CD4-positive, alpha-beta T cell treated with Interleukin-15 for 1 hour (primary cell): Measurements from ENCODE around the gene SETBP1.

Experiments
- DNase-seq: peaks from one replicate; pipeline ENCODE4 v3.0.0-alpha.2; 2020

The SETBP1 gene

DNA sequence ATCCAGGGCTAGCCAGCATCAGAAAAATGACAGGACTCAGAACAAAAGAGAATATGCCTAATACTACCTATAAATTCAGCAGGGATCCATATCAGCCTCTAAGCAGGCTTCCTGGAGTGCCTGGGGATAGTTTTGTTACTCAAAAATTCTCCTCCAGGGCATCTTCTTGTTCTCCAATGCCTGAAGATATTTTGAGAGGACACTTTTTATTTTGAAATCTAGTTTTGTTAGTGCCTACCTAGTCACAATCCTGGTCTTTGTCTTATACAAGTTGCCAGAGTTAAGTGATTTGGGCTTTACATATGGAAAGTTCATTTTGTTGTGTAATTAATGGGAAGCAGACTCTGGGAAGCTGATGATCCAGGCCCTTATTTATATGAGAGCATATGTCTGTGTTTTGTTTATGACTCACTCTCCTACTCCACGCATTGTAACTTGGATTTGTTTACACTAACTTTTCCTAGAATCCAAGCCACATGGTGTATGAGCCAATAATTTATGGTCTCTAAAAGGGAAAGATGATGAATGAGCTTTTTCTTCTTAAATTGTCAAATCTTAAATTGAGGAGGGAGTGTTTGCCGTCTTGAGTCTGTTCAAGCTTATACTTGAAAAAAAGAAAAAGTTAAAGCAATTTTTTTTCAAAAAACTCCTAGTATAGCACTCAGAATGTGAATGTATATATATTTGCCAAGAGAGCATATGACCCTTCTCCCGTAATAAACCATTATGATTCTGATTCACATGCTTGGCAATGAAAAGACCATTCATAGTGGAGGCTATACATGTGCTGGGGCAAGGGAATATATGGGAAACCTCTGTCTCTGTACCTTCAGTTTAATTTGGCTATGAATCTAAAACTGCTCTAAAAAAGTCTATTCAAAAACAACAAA is 370.3 kb downstream of the SETBP1 start:
- DNase-seq, result no peak

DNA sequence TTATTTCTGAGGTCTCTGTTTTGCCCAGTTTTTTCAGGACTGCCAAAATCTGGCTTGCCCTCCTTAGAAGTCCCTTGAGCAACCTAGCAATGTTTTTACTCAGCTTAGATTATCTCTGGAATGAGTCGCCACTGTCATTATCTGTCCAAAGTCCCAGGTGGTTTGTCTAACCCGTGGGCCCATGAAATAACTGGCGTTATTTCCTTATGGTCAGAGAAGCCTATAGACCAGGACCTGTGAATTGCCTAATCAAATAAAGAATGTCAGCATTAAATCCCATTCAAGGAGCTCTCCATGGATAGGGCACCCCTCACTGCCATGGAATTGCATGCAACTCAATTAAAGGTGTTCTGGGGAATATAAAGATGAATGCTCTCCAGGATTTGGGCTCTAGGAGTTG is 373.9 kb downstream of the SETBP1 start:
- no peak for DNase-seq

DNA sequence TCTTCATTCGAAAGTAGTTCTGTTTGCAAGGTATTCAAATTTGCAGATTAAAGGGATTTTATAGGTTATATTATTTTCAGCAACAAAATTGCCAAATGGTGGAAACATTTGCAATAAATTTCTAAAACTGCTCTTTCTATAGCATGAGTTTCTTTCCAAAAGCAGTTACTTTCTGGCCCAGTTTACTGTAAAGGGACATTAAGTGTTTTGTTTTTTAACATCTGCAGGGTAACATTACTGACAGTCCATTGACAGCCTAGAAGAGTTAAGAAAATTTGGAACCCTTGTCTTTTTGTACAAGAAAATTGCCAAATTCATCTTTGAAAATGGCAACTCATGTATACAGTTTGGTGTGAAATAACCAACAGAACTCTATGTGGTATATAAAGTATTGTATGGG is 375.1 kb downstream of the SETBP1 start:
- DNase-seq, result no peak

DNA sequence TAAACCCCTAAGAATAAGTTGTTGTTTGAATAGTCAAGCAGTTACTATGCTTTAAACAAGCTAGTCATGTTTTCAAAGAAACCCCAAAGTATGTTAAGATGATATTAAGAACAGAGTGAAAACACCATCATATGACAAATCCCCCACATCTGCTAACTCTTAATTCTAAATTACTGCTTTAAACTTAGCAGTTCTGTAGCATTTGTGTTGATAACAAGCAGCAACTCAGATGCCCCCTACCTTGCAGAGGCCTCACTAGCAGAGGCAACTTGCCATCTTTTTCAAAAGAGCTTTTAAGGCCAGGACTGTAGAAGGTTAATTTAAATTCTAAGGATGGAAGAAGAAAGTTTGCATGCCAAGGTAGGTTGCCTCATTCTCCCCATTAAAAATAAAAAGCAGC is 376.2 kb downstream of the SETBP1 start:
- DNase-seq, result no peak

DNA sequence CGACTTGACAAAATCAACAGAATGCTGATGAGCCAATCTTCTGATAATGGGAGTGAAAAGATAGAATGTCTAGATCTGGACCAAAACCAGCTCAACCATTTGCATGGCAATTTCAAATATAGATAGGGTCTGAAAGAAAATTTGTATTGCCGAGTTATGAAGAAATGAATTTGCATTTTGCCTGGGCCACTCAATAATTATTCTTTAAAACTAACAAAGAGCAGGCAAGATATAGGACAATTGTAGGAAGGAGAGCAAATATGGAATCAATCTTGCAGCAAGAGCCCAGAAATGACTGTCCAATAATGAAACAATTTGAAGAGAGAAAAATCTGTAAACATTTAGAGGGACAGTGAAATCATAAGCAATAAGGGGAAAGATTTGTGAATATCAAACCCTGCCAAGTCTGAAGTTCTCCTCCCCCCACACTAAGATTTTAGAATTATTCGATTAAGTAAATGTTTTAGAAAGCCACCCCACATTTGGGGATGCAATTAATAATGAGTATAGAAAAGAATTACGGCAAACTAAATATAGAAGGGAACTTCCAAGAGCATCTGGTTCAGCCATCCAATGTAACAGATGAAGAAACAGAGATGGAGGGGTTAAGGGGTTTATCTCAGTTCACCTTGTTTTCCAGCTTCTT is 377.4 kb downstream of the SETBP1 start:
- no peak for DNase-seq

DNA sequence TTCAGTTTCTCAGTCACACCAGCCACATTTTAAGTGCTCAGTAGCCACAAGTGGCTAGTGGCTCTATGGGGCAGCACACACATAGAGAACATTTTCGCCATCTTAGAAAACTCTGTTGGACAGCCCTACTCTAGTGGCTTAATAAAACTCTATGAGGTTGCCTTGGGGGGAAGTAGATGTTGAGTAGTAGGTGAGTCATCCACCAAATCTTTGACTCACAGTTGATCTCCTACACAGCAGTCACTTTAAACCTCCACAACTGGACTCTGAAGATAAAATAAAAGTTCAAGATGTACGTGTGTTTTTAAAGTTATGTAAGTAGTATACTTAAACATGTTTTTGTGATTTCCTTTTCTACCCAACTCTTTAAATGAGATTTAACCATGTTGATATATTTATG is 379.0 kb downstream of the SETBP1 start:
- DNase-seq, result no peak

DNA sequence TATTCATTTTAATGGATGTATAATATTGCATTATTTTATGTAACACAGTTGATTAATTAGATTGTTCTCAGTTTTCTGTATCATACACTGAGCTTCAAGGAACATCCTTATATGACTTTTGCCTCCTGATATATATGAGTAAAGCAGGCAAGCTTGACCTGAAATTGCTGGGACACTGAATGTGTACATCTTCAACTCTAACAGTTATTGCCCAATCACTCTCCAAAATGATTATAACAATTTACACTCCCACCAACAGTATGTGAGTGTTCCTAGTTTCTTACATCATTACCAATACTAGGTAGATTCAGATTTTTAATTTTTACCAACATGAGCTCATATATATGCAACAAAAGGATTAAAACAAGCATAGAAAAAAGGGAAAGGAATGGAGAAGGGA is 379.4 kb downstream of the SETBP1 start:
- no peak for DNase-seq

DNA sequence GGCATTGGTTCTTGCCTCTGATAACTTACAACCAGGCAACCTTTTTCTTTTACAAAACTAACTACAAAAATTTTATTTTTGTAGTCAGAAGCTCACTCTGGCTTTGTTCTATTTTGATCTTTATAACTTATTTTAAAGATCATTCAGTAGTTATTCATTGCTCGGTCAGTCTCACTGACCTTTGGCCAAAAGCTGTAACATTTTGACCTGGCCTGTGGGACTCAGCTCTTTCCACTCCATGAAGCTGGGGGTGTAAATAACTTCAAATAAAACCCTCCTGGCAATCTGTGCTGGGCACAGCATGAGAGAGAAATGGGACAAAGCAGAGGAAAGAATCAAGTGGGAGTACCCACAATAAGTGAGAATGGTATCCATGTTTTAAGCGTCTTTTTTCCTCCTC is 380.7 kb downstream of the SETBP1 start:
- DNase-seq, result no peak

DNA sequence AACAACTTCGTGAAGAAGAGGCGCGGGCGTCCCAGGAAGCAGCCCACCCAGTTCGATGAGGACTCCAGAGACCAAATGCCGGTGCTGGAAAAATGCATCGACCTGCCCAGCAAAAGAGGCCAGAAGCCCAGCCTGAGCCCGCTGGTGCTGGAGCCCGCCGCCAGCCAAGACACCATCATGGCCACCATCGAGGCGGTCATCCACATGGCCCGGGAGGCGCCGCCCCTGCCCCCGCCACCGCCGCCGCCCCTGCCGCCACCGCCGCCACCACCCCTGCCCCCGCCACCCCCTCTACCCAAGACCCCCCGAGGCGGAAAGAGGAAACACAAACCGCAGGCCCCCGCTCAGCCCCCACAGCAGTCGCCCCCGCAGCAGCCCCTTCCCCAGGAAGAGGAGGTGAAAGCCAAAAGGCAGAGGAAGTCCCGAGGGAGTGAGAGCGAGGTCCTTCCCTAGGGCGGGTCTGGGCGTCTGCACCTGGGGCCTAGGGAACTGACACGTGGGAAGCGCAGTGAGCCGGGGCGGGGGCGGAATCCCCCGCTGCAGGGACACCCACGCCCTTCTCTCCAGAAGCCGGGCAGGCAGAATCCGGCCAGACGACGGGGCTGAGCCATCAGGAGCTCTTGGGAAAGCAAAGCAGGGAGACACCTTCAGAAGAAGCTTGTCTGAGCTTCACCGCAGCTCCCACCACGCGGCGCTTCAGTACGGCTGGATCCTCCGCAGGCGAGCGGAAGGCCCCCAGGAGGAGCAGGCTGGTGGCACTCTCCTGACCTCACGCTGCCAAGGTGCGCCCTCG is 382.8 kb downstream of the SETBP1 start:
- no peak for DNase-seq

DNA sequence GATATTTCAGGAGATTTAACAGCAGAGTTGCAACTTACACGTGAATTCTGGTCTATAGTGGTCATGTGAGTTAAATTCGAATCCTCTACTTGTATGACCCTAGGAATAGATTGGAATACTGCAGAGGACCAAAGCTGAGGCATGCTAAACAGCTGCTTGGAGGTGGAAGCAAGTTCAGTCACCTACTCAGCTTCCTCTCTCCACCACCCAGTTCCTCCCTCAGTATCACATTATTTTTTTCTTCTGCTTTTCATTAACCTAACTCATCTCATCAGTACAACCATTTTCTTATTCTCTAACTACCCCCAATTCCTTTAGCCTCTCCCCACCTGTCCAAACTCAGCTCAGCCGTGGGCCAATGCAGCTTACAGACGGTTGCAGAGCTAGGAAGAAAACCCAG is 385.5 kb downstream of the SETBP1 start:
- DNase-seq, result no peak

DNA sequence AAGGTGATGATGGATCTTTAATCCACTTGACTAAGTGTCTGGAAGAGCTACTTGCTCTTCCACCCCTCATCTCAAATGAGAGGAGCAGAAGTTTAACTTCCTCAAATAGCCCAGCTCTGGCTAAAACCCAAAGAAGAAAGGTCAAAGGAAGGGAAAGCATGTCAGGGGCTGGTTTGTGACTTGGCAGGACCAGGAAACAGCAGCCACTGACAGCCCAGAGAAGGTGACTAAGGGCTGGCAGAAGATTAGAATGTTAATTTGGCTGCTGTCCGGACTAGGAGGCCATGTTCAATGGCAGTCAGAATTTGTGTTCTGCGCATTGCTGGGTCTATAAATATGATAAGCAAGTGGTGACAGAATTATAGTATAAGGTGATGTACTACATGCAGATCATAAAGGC is 386.2 kb downstream of the SETBP1 start:
- DNase-seq, result peak; percentile 56

DNA sequence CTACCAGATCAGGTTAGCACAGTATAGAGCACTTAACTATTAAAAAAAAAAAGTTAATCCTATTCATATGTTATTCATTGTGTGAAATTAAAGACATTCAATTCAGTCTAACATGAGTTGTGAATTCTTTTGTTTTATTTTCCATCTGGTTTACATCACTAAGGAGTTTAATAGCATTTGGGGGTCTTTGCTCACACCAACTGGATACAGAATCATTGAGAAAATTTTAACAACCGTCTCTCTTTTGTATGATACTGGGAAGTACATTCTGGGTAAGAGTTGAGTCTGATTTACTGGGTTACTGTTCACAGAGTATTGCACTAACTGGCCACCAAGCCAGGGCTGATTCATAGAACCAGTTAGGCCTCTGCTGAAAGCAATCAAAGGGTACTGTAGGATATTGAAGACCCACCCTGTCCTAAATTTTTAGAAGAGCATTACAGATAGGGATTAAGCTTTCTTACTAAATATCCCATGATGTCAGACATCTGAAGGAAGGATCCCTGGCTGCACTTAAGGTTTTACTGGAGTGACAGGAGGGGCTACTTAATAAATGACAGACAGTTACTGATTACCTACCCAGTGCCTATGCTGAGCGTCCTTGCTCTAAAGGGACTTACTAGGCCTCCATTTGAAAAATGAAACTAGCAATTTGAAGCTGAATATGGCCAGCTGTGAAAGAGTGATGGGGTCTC is 387.9 kb downstream of the SETBP1 start:
- DNase-seq, result no peak

DNA sequence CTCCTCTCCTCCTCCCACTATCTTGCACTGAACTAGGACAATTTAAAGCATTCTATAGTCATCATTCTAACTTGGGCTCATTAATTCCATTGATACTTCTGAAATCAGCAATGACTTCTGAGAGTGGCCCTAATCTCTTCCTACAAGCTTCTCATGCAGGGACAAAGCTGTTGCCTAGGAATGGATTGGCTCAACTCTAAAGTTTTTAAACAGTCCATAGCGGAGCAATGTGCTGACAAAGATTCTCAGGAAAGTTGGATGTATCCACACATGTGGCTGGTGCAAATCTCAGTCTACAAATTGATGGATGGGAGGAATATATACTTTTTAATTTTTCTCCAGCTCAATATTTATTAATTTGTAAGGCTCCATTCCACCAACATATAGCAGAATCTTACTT is 388.9 kb downstream of the SETBP1 start:
- DNase-seq, result no peak

DNA sequence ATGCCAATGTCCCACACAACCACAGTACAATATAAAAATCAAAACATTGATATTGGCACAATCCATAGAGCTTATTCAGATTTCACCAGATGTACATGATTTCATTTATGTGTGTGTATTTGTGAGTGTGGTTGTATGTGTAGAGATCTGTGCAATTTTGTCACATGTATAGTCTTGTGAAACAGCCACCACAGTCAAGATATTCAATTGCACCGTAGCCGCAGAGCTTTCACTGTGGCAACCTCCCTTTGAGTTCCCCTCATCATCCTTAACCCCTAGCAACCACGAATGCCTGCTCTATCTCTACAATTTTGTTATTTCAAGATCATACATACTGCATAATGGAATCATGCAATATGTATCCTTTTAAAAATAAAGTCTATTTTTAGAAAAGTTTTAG is 391.3 kb downstream of the SETBP1 start:
- no peak for DNase-seq

DNA sequence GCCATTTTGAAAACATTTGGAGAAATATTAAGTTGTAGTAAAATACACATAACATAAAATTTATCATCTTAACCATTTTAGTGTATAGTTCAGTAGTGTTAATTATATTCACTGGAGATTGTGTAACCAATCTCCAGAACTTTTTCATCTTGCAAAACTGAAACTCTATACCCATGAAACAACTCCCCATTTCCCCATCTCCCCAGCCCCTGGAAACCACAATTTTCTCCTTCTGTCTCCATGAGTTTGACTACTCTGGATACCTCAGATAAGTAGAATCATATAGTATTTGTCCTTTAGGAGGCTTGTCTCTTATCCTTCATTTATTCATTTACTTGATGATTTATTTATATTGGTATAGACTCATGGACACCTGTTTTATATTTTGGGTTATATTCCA is 392.9 kb downstream of the SETBP1 start:
- DNase-seq, result no peak

DNA sequence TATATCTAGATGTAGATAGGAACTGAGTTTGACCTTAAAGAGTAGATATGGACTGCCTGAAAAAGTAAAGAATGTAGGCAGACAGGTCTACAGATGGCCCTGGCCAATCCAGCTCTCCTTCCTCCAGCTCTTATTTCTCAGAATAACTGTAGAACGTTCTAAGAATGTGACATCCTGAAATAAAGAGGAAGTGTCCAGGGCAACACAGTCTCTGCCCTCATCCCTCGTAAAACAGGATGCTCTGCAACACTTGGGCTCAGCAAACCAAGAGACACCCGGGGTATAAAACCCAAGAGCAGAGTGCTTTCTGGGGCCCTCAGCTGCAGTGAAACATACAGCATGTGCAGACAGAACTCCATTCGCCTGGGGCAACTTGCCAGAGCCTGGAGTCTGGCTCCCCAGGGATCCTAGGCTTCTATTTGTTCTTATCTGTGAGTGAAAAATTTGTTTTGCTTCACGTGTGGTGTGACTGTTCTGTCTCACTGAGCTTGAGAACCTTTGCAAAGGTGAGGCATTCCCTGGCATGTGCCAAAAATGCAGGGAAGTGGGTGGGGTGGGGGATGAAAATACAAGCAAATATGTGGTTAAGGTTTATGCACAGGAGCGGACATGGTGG is 401.0 kb downstream of the SETBP1 start:
- no peak for DNase-seq

DNA sequence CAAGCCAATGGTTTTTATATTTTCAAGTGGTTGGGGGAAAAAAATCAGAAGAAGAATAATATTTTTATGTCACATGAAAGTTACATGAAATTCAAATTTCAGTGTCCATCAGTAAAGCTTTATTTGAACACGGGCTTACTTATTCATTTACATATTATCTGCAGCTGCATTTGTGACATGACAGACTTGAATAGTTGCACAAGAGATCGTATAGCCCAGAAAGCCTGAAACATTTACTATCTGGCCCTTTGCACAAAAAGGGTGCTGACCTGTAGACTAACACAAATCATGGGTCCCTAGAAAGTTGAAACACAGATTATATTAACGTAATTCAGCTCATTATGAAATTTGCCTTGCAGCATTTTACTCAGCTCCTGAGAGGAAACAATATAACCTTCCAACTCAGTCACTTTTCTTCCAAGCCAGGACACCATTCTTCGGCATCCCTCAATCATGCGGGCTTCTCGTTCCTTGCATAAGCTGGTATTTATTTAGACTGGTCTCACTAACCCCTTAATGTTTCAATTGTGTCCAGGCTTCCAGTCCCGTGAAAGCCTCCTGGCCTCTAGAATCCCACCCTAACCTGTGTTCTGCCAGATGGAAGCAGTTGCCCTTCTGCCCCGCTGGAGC is 402.7 kb downstream of the SETBP1 start:
- no peak for DNase-seq

DNA sequence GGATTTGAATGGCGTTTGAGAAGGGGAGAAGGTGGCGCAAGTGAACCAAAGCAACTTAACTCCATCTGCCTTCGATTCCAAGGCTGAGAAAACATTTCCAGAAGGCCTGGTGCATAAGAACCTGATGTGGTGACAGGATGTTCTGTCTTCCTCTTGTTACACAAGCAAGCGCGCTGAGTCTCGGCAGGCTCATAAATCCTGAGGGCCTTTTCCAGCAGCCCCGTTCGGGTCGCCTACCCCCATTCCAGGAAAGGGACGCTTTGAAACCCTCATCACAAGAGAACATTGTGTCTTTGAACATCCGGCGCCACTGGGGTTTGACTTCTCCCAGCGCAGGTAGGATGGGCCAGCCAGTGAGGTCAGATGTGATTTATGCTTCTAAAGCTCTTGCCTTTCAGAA is 403.5 kb downstream of the SETBP1 start:
- no peak for DNase-seq

DNA sequence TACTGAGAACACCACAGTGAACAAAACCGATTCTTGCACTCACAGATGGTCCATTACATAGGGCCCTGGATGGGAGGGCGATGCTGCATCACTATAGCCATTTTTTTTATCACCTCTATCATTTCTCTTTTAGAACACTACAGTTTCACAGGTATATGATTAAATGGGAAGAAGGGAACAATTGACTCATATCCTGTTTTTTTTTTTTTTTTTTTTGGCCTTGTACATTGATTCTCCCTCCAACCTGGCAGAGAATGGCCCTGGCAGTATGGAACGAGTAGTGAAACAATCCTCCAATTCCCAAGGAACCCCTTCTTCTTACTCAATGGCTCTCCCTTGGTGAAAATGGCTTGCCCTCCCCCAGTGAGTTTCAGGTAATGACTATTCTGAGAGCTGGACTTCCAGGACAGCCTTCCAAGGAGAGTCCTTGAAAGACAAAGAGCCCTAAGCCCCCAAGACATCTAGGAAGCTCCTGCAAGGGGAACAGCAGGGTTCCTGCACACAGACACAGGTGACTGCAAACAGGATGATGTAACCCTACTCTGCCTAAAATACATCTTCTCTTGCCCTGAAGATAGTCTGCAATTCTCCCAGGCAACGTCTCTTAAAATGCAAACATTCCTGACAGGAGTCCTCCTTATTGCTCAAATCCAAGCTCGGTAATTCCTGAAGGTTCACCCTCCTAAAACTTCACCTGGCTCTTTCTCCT is 405.4 kb downstream of the SETBP1 start:
- DNase-seq, result no peak

DNA sequence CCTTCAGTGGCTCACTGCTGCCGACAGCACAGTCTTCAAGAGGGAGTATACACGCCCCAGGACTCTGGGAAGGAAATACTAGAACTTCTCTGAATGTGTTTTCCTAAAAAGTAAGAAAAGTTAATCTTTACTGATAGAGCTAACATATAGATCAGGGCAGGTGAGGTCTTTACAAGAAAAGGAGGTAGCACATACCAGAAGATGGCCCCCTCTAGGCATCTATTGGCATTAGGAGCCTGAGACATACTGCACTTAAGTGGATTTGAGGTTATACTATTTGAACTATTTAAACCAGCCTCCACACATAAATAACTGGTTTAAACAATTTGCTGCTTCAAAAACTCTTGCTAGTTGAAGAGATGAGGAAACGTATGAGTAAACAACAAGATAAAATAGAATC is 406.1 kb downstream of the SETBP1 start:
- no peak for DNase-seq

DNA sequence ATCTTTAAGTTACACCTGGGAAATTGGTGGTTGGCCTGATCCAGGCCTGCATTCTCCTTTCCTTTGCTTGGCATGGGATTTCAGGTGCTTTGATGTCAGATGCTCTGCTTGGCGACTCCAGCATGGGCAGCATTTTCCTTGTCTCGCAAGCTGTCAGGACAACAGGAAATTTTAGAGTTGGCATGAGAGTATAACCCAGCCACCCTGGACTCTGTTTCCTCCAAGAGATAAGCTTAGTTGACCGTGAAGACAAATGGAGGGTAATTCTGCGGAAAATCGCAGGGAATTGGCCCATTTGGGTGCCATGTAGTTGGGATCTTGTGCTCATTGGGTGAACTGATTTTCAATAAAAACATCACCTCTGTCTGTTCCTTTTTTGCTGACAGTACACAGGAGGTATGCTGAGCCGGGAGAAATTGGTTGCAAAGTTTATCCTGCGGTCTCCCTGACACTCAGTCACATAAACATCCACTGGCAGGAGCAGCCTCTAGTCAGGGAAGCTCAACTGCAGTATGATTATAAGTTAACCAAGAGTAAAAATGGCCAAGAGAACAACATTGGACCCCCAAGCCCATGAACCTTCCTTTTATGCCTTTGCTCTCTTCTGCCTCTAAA is 409.9 kb downstream of the SETBP1 start:
- no peak for DNase-seq
